PC-9 (cell line): ENCODE results near the gene FOXR2. TPM values are rescaled to one million over a fixed set of nuclear protein-coding genes. Genes with fewer than 3 reads are reported as not detected.

Experiments used
- BruUV-seq: library from RNA; stranded (reverse); fragments of 400-500 nt; replicated peaks from 2 replicates; lab custom pipeline; 2021; lab: Mats Ljungman, UMichigan
- CTCF ChIA-PET: fragments of 300-600 bp; sonication (Branson Sonifier 250); formaldehyde crosslinking; loops from one replicate; lab custom pipeline; 2022; ENCODE audit warnings: antibody characterized with exemption; lab: Charles Lee
- POLR2A ChIA-PET: fragments of 300-600 bp; sonication (Branson Sonifier 250); formaldehyde crosslinking; loops from one replicate; lab custom pipeline; 2022; ENCODE audit warnings: antibody characterized with exemption; ENCODE audit not compliant: unreplicated experiment; lab: Charles Lee
- DNase-seq, 2 experiments: peaks; one replicate each; pipeline versions ENCODE4 v3.0.0 to v3.0.0-alpha.2; 2015 to 2022; ENCODE audit warnings: mixed read lengths in 1 of 2
- H2AFZ ChIP-seq: fragments of 200-600 bp; sonication (generic); 2 replicates; pipeline ENCODE4 v1.8.1; 2017; ENCODE audit warnings: antibody characterized with exemption
- H3F3A ChIP-seq: fragments of 200-600 bp; sonication (generic); 2 replicates; pipeline ENCODE4 v1.8.1; 2017; ENCODE audit warnings: antibody characterized with exemption, mild to moderate bottlenecking, low read depth; ENCODE audit not compliant: insufficient read depth
- H3K27ac ChIP-seq: fragments of 200-600 bp; sonication (generic); 2 replicates; pipeline ENCODE4 v1.6.1; 2016; ENCODE audit warnings: mixed run types
- H3K27me3 ChIP-seq: fragments of 200-600 bp; sonication (generic); 2 replicates; pipeline ENCODE4 v1.6.1; 2016; ENCODE audit warnings: low read depth, mixed run types; ENCODE audit not compliant: insufficient read depth
- H3K36me3 ChIP-seq: fragments of 200-600 bp; sonication (generic); 2 replicates; pipeline ENCODE4 v1.6.1; 2016; ENCODE audit warnings: low read depth, mixed run types
- H3K4me1 ChIP-seq: fragments of 200-600 bp; sonication (generic); replicated peaks from 2 replicates; pipeline ENCODE4 v1.6.1; 2016; ENCODE audit warnings: mixed run types; ENCODE audit not compliant: insufficient read depth
- H3K4me2 ChIP-seq: fragments of 200-600 bp; sonication (generic); 2 replicates; pipeline ENCODE4 v1.6.1; 2017; ENCODE audit warnings: mixed run types
- H3K4me3 ChIP-seq: fragments of 200-600 bp; sonication (generic); 2 replicates; pipeline ENCODE4 v1.6.1; 2016; ENCODE audit warnings: mixed run types
- H3K79me2 ChIP-seq: fragments of 200-600 bp; sonication (generic); 2 replicates; pipeline ENCODE4 v1.6.1; 2017; ENCODE audit warnings: low read depth, mixed run types
- H3K9me2 ChIP-seq: fragments of 200-600 bp; sonication (generic); 2 replicates; pipeline ENCODE4 v1.8.1; 2017; ENCODE audit warnings: mild to moderate bottlenecking; ENCODE audit not compliant: insufficient read depth
- H3K9me3 ChIP-seq: fragments of 200-600 bp; sonication (generic); 2 replicates; pipeline ENCODE4 v1.8.1; 2016; ENCODE audit warnings: low read depth; ENCODE audit not compliant: insufficient read depth
- H4K20me1 ChIP-seq: fragments of 200-600 bp; sonication (generic); 2 replicates; pipeline ENCODE4 v1.8.1; 2017; ENCODE audit not compliant: insufficient read depth
- CTCF ChIP-seq: fragments of 200-600 bp; sonication (generic); conservative IDR thresholded peaks from 2 replicates; pipeline ENCODE4 v1.6.1; 2017; ENCODE audit warnings: mixed run types, antibody characterized with exemption, mild to moderate bottlenecking, moderate library complexity
- EZH2 ChIP-seq: fragments of 200-600 bp; sonication (generic); IDR thresholded peaks from 2 replicates; pipeline ENCODE4 v1.8.0; 2017; ENCODE audit warnings: antibody characterized with exemption, low read depth
- intact Hi-C: fragments of 100-400 bp; cut with micrococcal nuclease; formaldehyde crosslinking; loops from one replicate; pipeline ENCODE4 v1.10.0; 2022; ENCODE audit not compliant: unreplicated experiment
- total RNA-seq: library from RNA; stranded (reverse); gene quantifications from 2 replicates; pipeline ENCODE4 v1.2.3, GENCODE V29; 2021

The FOXR2 gene
- total RNA-seq, 1 experiment from 2014 or later, result not detected

- no peaks in the 10 kb centered on the region; the same call in 1 of the 2 replicates for H3K27me3 ChIP-seq
- CTCF ChIA-PET, result no interaction called here
- DNase-seq, result no peak
- no peaks in the 10 kb centered on the region for H3K9me3 ChIP-seq
- POLR2A ChIA-PET, result no interaction called here
- BruUV-seq, result no TSS peak
- TF ChIP-seq CTCF (no peak), EZH2 (no peak)
- H3F3A ChIP-seq, result no peaks in the 10 kb centered on the region
- no peaks in the 10 kb centered on the region for H3K79me2 ChIP-seq
- no peak overlapping the region for H2AFZ ChIP-seq
- H3K36me3 ChIP-seq, result no peaks in the 10 kb centered on the region
- no peaks in the 10 kb centered on the region for H3K4me1 ChIP-seq
- H3K4me3 ChIP-seq, result no peak overlapping the region
- no peaks in the 10 kb centered on the region for H3K9me2 ChIP-seq
- H3K27ac ChIP-seq, result no peak overlapping the region
- H3K4me2 ChIP-seq, result no peak overlapping the region
- no peaks in the 10 kb centered on the region for H4K20me1 ChIP-seq
- intact Hi-C loops, result no loop called here
Measured at GRCh38 chrX:55593296-55593695, 29.9 kb upstream of the FOXR2 start.

- Histone ChIP-seq H3K9me3 (no peaks in the 10 kb centered on the region), H2AFZ (no peak overlapping the region), H3K27ac (no peak overlapping the region), H4K20me1 (no peaks in the 10 kb centered on the region), H3K27me3 (no peaks in the 10 kb centered on the region; the same call in 1 of the 2 replicates), H3F3A (no peaks in the 10 kb centered on the region), H3K36me3 (no peaks in the 10 kb centered on the region), H3K4me2 (no peak overlapping the region), H3K9me2 (no peaks in the 10 kb centered on the region), H3K4me3 (no peak overlapping the region), H3K79me2 (no peaks in the 10 kb centered on the region), H3K4me1 (no peaks in the 10 kb centered on the region)
- no peak for DNase-seq
- no TSS peak for BruUV-seq
- ChIA-PET POLR2A (no interaction called here), CTCF (no interaction called here)
- no peak for TF ChIP-seq EZH2
- TF ChIP-seq CTCF, result no peak
- intact Hi-C loops, result no loop called here
Measured at GRCh38 chrX:55593756-55594257, 29.4 kb upstream of the FOXR2 start.

- no peak for DNase-seq
- Histone ChIP-seq H3K27ac (no peak overlapping the region), H3K36me3 (no peaks in the 10 kb centered on the region), H3K9me3 (no peaks in the 10 kb centered on the region), H3K4me2 (no peak overlapping the region), H2AFZ (no peak overlapping the region), H3F3A (no peaks in the 10 kb centered on the region), H4K20me1 (no peaks in the 10 kb centered on the region), H3K79me2 (no peaks in the 10 kb centered on the region), H3K4me3 (no peak overlapping the region), H3K27me3 (no peaks in the 10 kb centered on the region; the same call in 1 of the 2 replicates), H3K9me2 (no peaks in the 10 kb centered on the region), H3K4me1 (no peaks in the 10 kb centered on the region)
- no TSS peak for BruUV-seq
- intact Hi-C loops, result no loop called here
- no peak for TF ChIP-seq CTCF
- no peak for TF ChIP-seq EZH2
- ChIA-PET CTCF (no interaction called here), POLR2A (no interaction called here)
Measured at GRCh38 chrX:55598333-55598732, 24.9 kb upstream of the FOXR2 start.
